SIG-M5 (cell line): ENCODE data around the gene SMIM8.

ENCODE experiments used
- DNase-seq: peaks from one replicate; lab custom pipeline; 2025; lab: John Stamatoyannopoulos, UW

SMIM8 gene

DNA sequence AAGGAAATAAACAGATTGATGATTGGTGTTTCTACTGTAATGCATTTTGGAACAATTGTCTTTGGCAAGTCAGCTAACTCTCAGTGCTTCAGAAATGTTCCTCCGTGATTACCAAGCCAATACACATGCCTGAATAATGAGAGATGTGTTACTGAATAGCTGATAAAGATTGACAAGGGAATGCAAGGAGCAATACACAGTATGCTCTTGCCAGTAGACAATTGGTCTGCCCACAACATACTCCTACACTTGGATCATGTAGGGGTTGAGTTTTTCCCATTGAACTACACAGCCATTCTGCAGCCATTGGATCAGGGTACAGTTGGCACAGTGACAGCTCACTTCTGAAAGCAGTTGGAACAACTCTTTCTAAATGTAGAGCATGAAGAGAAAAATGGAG lies 12.3 kb downstream of the SMIM8 start:
- no peak for DNase-seq

DNA sequence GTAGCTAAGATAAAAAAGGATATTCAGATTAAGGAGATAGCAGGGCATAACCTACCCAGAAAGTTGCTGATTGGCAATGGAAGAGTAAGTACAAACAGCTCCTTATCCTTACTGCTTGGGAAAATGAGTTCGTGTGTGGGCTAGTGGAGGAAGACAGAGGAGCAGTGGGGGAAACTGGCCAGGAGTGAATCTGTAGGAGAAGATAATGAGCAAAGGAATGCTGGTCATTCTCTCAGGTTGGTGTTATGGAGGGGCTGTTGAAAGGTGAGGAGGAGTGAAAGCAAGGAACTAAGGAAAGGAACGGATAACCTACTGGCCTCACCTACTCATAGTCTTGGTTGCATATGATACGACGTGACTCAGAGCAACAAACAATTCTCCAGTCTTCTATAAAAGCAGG lies 14.0 kb downstream of the SMIM8 start:
- no peak for DNase-seq

DNA sequence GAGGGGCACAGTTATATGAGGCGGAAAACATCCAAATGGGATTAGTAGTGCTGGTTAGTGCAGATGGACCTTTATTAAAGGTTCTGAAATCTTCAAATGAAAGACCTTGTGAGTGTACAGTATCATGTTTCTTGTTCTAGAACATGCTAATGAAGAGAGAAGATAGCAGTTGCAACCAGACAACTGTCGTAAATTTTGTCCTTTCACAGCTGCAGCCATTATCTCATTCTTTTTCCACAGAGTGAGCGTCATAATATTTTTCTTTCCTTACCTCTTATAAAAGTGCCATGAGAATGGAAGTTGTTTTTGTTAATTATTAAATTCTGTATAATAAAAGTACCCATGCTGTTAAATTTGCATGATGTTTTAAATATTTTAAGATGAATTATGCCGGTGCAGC lies 17.8 kb downstream of the SMIM8 start:
- DNase-seq = no peak

DNA sequence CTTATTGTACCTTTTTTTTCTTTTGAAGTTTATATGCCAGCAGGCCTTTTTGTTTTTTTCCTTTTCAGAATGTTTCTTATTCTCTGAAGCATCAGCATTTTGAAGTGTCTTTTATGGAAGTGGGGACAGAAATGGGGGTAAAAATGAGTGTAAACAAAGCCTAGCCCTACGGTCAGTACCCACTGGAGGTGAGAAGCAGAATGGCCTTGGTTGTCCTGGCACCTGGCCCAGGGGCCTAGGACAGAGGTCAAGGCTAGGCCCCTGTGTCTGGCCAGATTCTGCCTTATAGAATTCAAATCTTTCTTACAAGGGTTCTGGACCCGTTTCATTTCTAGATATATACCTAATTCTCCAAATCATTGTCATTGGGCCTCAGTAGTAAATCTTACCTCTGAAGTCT lies 18.8 kb downstream of the SMIM8 start:
- no peak for DNase-seq

DNA sequence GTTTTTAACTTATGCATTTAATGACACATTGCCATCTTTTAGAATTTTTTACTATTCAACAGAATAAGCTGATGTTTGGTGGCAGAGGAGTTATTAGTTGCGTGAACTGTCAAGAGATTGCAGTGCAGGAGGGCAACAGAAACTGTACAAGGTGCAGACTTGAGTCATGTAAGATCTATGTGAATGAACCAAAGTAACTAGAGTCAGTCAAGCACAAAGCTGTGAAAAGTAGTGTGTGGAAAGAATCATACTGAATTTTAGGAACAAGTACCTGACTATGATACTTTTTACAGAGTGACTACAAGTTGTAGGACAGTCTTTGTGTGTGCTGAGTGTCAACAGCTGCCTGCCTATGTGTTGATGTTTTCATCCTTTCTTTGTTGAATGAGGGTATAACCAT lies 19.5 kb downstream of the SMIM8 start:
- no peak for DNase-seq

DNA sequence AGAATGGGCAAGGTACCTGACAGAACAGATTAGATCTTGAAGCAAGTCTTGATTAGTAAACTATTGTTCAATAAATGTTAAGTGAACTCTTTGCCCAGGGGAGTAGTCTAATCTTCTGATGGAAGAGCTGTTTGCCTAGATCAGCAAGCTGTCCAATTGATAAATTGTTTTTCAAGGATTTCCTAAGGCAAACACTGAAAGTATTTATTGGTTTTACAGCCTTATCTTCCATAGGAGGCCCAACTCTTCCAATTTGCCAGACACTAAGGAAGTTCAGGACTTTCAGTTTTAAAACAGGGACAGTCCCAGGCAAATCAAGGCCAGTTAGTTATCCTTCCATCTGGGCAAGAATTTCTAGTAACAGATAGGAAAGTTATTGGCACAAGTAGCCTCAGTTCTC lies 20.4 kb downstream of the SMIM8 start:
- no peak for DNase-seq

DNA sequence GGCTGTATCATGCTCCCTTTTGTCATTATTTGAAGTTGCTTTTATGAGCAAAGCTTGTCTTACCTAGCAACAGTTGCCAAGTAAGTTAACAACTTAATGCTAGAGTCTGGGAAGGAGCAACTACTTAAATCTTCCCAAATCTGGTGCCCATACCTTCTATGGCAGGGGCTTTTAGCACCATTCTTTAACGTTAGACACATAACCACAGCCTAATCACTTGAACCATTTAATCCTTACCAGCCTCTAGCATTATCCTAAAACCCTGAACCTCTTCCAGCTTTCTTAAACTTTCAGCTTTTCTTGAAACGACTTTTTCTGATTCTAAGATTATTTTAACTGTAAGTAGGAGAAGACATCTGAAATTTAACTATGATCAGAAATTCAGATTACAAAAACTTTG lies 22.3 kb downstream of the SMIM8 start, which contains the start of gene C6orf163:
Gene C6orf163 (plus strand): TSS at position 83 of the 400 bp plus-strand sequence. CDS start 287 bp downstream, at position 370.
- DNase-seq = no peak

DNA sequence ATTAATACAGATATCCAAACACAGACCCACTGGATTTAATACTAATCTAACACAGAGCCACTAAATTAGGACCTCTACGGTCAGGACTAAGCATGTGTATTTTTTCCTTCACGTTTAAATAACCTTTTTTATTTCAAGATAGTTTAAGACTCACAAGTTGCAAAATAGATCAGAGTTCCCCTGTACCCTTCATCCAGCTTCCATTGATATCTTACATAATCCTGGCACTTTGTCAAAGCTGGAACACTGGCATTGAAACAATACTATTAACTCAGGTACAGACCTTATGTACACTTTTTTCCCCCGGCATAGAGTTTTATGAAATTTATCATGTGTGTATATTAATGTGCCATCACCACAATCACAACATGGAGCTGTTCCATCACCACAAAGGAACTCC lies 24.3 kb downstream of the SMIM8 start:
- DNase-seq = no peak

DNA sequence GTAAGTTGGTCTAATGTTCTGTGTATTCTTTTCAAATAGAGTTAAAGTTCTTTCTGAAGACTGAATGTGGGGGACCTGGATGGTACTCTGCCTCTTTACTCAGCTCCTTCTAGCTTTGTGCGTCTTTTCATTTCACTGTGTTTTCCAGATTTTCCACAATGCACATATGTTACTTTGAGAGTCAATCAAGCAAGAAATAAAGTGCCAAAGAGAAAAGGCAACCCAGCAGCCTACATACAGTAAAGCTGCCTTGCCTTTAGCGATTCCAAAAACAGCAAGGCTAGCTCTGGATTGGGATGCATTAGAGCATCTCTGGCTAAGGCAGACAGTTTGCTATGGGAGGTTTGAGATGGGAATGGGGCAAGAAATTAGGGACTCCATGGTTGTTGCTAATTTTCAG lies 27.5 kb downstream of the SMIM8 start:
- DNase-seq = no peak

DNA sequence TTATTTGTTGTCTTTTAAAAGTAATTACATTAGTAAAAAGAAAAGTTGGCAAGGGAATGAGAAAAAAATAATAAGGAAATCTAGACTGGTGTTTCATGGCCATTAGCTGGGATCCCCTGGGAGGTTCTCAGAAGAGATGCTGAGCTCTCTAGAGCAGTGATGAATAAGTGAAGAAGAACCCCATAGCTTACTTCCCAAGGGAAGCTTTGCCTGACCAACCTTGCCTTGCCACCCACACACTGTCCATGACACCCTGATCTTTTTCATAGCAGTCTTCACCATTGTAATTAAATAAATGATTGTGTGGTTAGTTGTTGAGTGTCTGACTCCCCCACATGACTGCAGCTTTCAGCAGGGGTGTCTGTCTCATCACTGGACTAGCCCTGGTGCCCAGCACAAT lies 28.1 kb downstream of the SMIM8 start:
- no peak for DNase-seq

GRCh38 chr6:87351583-87351982 lies 29.2 kb downstream of the SMIM8 start:
- DNase-seq = no peak

DNA sequence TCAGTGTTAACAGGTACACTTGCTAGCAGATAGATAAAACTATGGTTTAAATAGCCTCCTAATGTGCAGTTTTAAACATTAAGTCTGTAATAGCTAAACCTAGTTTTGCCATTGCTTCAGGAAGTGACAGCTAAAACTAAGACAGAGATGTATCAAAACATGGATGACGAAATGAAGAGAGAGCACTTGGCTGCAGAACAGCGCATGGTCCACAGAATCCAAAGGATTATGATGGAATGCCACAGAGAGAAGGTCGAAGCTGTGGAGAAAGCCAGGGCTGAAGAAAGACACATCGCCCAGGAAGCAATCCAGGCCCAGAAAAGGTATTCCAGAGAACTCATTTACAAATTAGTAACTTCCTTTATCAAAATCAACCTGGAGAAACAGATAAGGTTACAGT lies 33.8 kb downstream of the SMIM8 start:
- no peak for DNase-seq

DNA sequence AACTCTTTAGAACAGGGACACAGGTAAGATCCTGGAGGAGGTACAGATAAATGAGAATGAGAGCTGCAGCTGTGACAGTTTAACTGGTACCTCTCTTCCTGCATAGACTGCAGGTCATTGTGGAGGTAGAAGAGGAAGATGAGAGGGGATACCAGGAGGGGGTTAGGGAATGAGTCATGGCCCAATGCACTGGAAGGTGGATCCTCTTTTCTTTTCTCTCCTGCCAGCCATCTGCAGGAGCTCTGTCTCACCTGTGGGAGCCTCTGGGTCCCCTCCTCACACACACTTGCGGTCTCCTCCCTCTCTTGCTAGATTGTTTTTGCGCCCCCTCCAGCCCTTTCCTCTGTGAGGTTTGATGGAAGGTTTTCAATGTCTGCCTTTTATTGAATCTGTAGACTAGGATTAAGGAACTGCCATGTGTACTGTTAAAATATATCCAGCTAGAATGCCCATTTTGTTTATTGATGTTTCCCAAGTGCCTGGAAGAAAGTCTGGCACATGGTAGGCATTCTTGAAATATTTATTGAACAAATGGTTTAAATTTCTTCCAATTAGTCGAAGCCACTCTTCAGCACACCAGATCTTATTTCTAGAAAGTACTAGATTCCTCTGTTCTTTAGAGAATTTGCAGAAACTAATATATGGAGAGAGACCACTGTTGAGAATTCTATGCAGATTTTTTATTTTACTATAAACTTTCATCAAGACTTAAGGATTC lies 35.2 kb downstream of the SMIM8 start:
- DNase-seq = no peak

- DNase-seq = no peak
These were observed 42.3 kb downstream of the SMIM8 start for GRCh38 chr6:87364602-87365252.

GRCh38 chr6:87366072-87366827 lies 43.9 kb downstream of the SMIM8 start:
- DNase-seq = no peak

DNA sequence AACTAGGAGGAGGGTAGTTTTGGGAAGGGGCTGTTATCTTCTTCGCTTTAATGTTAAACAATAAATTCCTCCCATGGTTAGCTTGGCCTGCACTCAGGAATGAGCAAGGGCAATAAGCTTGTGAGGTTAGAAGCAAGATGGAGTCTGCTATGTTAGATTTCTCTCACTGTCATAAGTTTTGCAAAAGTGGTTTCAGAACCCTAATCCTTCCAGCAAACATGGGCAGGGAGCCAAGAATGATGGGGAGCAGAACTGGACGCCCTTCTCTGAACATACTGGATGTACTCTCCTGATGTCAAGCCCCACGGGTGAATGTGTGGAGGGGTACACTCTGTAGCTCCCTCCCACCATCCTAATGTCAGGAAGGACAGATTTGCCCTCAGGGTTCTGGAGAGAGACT lies 44.5 kb downstream of the SMIM8 start:
- no peak for DNase-seq

- no peak for DNase-seq
These were observed 51.0 kb downstream of the SMIM8 start for GRCh38 chr6:87373377-87373776.

GRCh38 chr6:87375315-87375714 lies 52.9 kb downstream of the SMIM8 start:
- DNase-seq = no peak

- DNase-seq = no peak
These were observed 54.3 kb downstream of the SMIM8 start for GRCh38 chr6:87376643-87377042.

- no peak for DNase-seq
These were observed 56.6 kb downstream of the SMIM8 start for GRCh38 chr6:87378947-87379346.

- no peak for DNase-seq
These were observed 60.5 kb downstream of the SMIM8 start for GRCh38 chr6:87382861-87383260.

- no peak for DNase-seq
These were observed 61.6 kb downstream of the SMIM8 start for GRCh38 chr6:87384038-87384437.

DNA sequence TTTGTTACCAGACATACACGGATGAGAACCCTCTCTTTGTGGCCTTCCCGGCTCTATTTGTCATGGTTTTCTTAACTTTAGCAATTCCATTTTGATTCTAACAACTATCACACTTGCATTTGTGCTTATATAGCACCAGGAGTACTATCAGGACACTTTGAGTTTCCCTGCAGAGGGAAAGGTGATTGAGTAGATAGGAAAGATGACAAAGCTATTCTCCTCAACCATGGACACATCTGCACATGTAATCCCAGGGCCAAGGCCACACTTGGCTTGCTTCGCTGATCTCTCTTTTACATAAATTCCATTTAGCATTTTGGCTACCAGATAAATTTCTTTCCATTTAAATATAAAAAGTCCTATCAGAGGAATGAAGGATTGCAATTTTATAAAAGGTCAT lies 62.1 kb downstream of the SMIM8 start:
- no peak for DNase-seq
